Stimulated activated CD4-positive, alpha-beta T cell treated with anti-CD3 and anti-CD28 coated beads, Interleukin-4, amount 100 ng/mL, for 24 hours (primary cell): ENCODE data around the gene SDHB.
A peak's percentile ranks its signal among the peaks of the same experiment; 100 is the strongest.
"Not testable (repeated sequence)": the region's sequence is repeated elsewhere in the genome, so short reads cannot be mapped to it uniquely, and the experiment has no call there.

Source experiments
- DNase-seq: peaks from one replicate; pipeline ENCODE4 v3.0.0-alpha.2; 2020

The SDHB gene

GRCh38 chr1:17071794-17072193, 18.0 kb upstream of the SDHB start:
- no peak for DNase-seq

- no peak for DNase-seq
These were observed 16.3 kb upstream of the SDHB start for GRCh38 chr1:17070163-17070525.

GRCh38 chr1:17069452-17070162, 15.8 kb upstream of the SDHB start:
- DNase-seq, result no peak

GRCh38 chr1:17068789-17069188, 15.0 kb upstream of the SDHB start:
- DNase-seq, result no peak

- DNase-seq, result no peak
These were observed 13.8 kb upstream of the SDHB start for GRCh38 chr1:17067465-17068240.

- DNase-seq, result no peak
These were observed 13.2 kb upstream of the SDHB start for GRCh38 chr1:17067069-17067426.

- DNase-seq, result no peak
These were observed 12.7 kb upstream of the SDHB start for GRCh38 chr1:17066361-17067068.

GRCh38 chr1:17065666-17066065, 11.8 kb upstream of the SDHB start:
- DNase-seq, result no peak

- DNase-seq, result not testable (repeated sequence)
These were observed 8.9 kb upstream of the SDHB start for GRCh38 chr1:17062751-17063150.

- no peak for DNase-seq
These were observed 8.1 kb upstream of the SDHB start for GRCh38 chr1:17061892-17062291.

- no peak for DNase-seq
These were observed 7.7 kb upstream of the SDHB start for GRCh38 chr1:17061486-17061885.

GRCh38 chr1:17060306-17060749, 6.5 kb upstream of the SDHB start:
- DNase-seq, result no peak

GRCh38 chr1:17059391-17060305, 5.8 kb upstream of the SDHB start:
- DNase-seq, result peak; percentile 23

GRCh38 chr1:17056551-17056950, 2.7 kb upstream of the SDHB start:
- DNase-seq, result no peak

- no peak for DNase-seq
These were observed 2.0 kb upstream of the SDHB start for GRCh38 chr1:17055801-17056200.

- no peak for DNase-seq
These were observed 647 bp downstream of the SDHB start for GRCh38 chr1:17053086-17053684.

GRCh38 chr1:17052641-17053040, 1.2 kb downstream of the SDHB start:
- no peak for DNase-seq

- DNase-seq, result no peak
These were observed 1.8 kb downstream of the SDHB start for GRCh38 chr1:17052038-17052437.

GRCh38 chr1:17047924-17048323, 5.9 kb downstream of the SDHB start:
- DNase-seq, result no peak

GRCh38 chr1:17046334-17046657, 7.5 kb downstream of the SDHB start:
- no peak for DNase-seq

- DNase-seq, result no peak
These were observed 8.0 kb downstream of the SDHB start for GRCh38 chr1:17045634-17046333.

GRCh38 chr1:17045150-17045549, 8.7 kb downstream of the SDHB start:
- DNase-seq, result no peak
